Measurements from ENCODE around the gene LTBP1.

Gene LTBP1

DNA sequence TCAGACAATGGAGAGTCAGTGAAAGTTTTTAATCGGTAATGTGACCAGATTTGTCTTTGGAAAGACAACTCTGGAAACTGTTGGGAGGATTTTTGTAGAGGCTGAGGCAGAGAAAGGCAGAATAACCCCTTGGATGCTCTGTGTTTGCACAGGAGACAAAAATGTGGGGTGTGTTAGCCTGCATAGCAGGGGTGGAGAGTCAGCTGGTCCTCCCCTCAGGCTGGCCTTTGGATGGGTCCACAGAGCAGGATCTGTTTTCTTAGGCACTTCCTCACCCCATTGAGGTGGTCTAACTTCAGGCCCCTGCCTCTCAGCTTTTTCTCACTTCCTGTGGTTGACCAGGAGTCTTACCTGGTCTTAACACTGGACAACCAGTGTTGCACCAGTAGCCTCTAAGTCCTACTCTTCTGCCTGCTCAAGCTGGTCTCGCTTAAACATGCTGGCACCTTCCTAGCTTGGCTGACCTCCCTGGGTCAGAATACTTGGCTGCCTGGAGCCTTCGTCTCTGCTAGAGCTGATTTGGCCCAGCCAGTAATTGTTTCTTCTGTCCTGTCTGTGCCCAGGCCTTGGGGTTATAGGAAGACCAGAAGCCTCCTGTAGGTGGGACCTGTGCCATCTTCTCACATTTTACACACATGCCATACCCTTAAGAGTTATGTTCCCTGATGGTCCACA, 269.9 kb downstream of the LTBP1 start:
- DNase-seq (ENCODE audit: low spot score), result no peak
- TF ChIP-seq, protein P1, sequence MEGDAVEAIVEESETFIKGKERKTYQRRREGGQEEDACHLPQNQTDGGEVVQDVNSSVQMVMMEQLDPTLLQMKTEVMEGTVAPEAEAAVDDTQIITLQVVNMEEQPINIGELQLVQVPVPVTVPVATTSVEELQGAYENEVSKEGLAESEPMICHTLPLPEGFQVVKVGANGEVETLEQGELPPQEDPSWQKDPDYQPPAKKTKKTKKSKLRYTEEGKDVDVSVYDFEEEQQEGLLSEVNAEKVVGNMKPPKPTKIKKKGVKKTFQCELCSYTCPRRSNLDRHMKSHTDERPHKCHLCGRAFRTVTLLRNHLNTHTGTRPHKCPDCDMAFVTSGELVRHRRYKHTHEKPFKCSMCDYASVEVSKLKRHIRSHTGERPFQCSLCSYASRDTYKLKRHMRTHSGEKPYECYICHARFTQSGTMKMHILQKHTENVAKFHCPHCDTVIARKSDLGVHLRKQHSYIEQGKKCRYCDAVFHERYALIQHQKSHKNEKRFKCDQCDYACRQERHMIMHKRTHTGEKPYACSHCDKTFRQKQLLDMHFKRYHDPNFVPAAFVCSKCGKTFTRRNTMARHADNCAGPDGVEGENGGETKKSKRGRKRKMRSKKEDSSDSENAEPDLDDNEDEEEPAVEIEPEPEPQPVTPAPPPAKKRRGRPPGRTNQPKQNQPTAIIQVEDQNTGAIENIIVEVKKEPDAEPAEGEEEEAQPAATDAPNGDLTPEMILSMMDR (IDR thresholded peaks at IDR 0.05; ENCODE audit: borderline replicate concordance, control extremely low read depth, extremely low read depth, insufficient read depth, missing control alignments), result no peak
- in situ Hi-C loops (cut with MboI; ENCODE audit: low sequenced_read_pairs, unreplicated experiment), result no loop called here

DNA sequence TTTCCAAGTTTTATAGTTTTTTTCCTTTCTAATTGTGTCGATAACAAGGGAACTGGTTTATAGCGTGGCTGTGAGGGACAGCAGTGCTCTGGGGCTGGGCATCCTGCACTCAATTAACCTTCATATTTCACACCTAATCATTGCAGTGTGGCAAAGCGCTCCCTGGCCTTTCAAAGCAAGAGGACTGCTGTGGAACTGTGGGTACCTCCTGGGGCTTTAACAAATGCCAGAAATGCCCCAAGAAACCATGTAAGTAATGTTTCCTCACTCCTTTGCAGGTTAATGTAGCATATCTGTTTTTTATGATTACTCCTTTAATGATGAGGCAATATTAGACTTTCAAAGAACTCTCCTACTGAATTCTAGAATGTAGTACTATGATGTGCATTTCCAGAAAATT, 270.7 kb downstream of the LTBP1 start:
- TF ChIP-seq, protein P1 (IDR thresholded peaks at IDR 0.05; ENCODE audit: borderline replicate concordance, control extremely low read depth, extremely low read depth, insufficient read depth, missing control alignments), result no peak
- in situ Hi-C loops (cut with MboI; ENCODE audit: low sequenced_read_pairs, unreplicated experiment), result no loop called here
- DNase-seq (ENCODE audit: low spot score), result no peak

DNA sequence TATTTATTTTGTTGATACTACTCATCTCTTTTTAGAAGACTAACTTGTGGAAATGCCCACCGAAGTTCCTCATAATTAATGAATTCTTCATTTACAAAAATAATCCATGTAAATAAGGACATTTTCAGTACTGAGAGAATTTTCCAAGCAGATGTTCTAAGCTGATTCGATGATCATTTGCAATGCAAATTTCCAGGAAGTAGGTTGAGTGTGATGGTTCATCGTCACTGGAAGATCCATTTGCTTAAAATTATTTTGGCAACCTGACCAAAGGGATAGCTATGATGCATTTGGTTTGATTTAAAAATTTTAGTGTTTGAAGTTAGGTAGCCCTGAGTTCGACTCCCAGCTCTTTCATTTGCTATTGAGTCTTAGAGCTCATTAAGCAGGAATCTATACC, 272.4 kb downstream of the LTBP1 start:
- in situ Hi-C loops (cut with MboI; ENCODE audit: low sequenced_read_pairs, unreplicated experiment), result no loop called here
- no peak for DNase-seq (ENCODE audit: low spot score)
- TF ChIP-seq, protein P1 (IDR thresholded peaks at IDR 0.05; ENCODE audit: borderline replicate concordance, control extremely low read depth, extremely low read depth, insufficient read depth, missing control alignments), result no peak

DNA sequence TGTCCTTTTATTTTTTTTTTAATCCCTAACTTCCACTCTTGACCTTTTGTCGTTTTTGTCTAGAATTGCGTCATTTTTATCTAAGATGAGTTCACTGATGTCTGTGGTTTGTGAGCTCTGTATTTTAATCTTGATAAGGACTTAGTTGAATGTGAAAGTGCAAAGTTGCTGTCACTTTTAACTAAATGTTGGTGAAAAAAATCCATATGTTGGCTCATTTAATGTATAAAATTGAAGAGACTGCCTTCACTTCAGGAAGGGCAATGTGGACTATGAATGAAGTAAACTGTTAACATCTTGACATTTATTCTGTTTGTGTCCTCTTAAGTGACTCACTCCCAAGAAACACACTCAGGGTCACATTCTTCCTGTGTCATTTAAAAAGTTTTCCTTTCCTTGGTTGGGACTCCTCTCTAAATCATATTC, 273.1 kb downstream of the LTBP1 start:
- TF ChIP-seq, protein P1 (IDR thresholded peaks at IDR 0.05; ENCODE audit: borderline replicate concordance, control extremely low read depth, extremely low read depth, insufficient read depth, missing control alignments), result no peak
- no peak for DNase-seq (ENCODE audit: low spot score)
- in situ Hi-C loops (cut with MboI; ENCODE audit: low sequenced_read_pairs, unreplicated experiment), result no loop called here

DNA sequence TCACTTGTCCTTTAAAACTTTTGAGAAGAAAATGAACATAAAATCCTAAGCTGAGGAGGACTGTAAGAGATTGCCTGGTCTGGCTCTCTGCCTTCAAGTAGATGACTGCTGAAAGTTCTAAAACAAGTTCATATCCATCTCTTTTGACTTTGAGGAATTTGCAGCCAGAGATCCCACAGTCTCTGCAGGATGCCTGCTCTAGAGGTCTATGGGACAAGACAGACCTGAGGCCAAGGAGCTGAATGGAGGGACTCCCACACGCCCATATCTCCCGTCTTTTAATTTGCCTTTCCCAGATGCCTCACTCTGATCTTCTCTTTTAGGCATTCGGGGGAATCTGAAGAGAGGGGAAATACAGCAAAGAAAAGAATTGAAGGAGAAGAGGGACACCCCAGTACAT, 273.8 kb downstream of the LTBP1 start:
- in situ Hi-C loops (cut with MboI; ENCODE audit: low sequenced_read_pairs, unreplicated experiment), result no loop called here
- TF ChIP-seq, protein P1 (IDR thresholded peaks at IDR 0.05; ENCODE audit: borderline replicate concordance, control extremely low read depth, extremely low read depth, insufficient read depth, missing control alignments), result no peak
- DNase-seq (ENCODE audit: low spot score), result no peak

DNA sequence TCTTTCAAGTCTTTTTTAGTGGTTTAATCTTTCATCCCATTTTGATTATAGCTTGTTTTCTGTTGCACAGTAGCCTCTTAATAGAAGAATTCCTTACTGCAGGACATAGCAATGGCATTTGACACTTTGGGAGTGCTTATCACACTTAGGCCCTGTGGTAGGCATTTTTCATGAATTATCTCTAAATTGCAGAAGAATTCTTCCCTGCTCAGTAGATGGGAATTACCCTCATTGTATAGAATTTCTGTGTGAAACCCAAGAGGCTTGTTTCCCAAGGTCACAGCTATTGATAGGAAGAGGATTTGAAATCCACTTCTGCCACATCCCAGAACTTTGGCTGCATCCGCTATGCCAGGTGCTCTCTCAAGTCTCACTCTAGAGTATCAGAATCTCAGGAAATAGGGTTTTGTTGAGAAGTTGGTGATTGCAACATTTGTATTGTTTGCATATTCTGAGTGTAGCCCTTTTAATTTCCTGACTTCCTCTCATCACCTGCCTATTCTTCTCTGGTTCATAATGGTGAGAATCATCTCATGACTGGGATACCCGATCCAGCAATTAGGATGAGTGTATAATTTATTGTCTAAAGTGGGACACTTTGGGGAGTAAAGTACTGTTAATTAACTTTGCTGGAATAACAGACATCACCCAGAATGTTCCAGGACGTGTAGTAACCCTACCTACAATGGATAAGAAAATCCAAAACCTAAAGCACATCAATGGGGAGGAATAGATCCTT, 274.5 kb downstream of the LTBP1 start:
- in situ Hi-C loops (cut with MboI; ENCODE audit: low sequenced_read_pairs, unreplicated experiment), result no loop called here
- no peak for DNase-seq (ENCODE audit: low spot score)
- TF ChIP-seq, protein P1 (IDR thresholded peaks at IDR 0.05; ENCODE audit: borderline replicate concordance, control extremely low read depth, extremely low read depth, insufficient read depth, missing control alignments), result no peak

Measured in GM13976 (cell line).